Loucy (cell line): ENCODE measurements around the gene ARHGAP28.

Experiments
- H2AFZ ChIP-seq: fragments of 200-600 bp; sonication (generic); 2 replicates; pipeline ENCODE4 v1.6.0; 2016; ENCODE audit warnings: antibody characterized with exemption, mild to moderate bottlenecking, low read length, moderate library complexity
- H3F3A ChIP-seq: fragments of 200-600 bp; 2 replicates; pipeline ENCODE4 v1.6.0; 2016; ENCODE audit warnings: antibody characterized with exemption, low read depth, mild to moderate bottlenecking
- H3K27me3 ChIP-seq: fragments of 200-600 bp; sonication (generic); 2 replicates; pipeline ENCODE4 v1.6.1; 2014; ENCODE audit warnings: low read length, mild to moderate bottlenecking; ENCODE audit not compliant: insufficient read depth, poor library complexity, severe bottlenecking
- H3K36me3 ChIP-seq: fragments of 200-600 bp; sonication (generic); 2 replicates; pipeline ENCODE4 v1.6.1; 2016; ENCODE audit warnings: low read length; ENCODE audit not compliant: insufficient read depth
- H3K4me1 ChIP-seq: fragments of 200-600 bp; sonication (generic); 2 replicates; pipeline ENCODE4 v1.5.1; 2014; ENCODE audit warnings: low read length, mild to moderate bottlenecking; ENCODE audit not compliant: insufficient read depth, poor library complexity, severe bottlenecking
- H3K4me2 ChIP-seq: fragments of 200-600 bp; sonication (generic); 2 replicates; pipeline ENCODE4 v1.6.0; 2014; ENCODE audit warnings: antibody characterized with exemption, low read length, low read depth, mild to moderate bottlenecking; ENCODE audit not compliant: poor library complexity, severe bottlenecking
- H3K4me3 ChIP-seq: fragments of 200-600 bp; sonication (generic); 2 replicates; pipeline ENCODE4 v1.5.1; 2014; ENCODE audit warnings: low read length, mild to moderate bottlenecking, mixed read lengths; ENCODE audit not compliant: poor library complexity, severe bottlenecking
- H3K79me2 ChIP-seq: fragments of 200-600 bp; sonication (generic); 2 replicates; pipeline ENCODE4 v1.6.1; 2014; ENCODE audit warnings: low read length; ENCODE audit not compliant: insufficient read depth
- H3K9ac ChIP-seq: fragments of 200-600 bp; sonication (generic); 2 replicates; pipeline ENCODE4 v1.6.0; 2014; ENCODE audit warnings: mild to moderate bottlenecking, low read depth, low read length, moderate library complexity; ENCODE audit not compliant: poor library complexity, severe bottlenecking
- H3K9me2 ChIP-seq: fragments of 200-600 bp; sonication (generic); replicated peaks from 2 replicates; pipeline ENCODE4 v1.6.1; 2016; ENCODE audit warnings: low read depth, low read length, mixed read lengths
- H3K9me3 ChIP-seq: fragments of 200-600 bp; sonication (generic); 2 replicates; pipeline ENCODE4 v1.6.1; 2014; ENCODE audit warnings: mild to moderate bottlenecking, antibody characterized with exemption, low read length, low read depth; ENCODE audit not compliant: insufficient read depth
- H4K20me1 ChIP-seq: fragments of 200-600 bp; sonication (generic); 2 replicates; pipeline ENCODE4 v1.6.0; 2014; ENCODE audit warnings: antibody characterized with exemption, low read length, mild to moderate bottlenecking; ENCODE audit not compliant: insufficient read depth, poor library complexity, severe bottlenecking
- CTCF ChIP-seq: fragments of 200-600 bp; sonication (generic); conservative IDR thresholded peaks from 2 replicates; pipeline ENCODE4 v1.5.1; 2014; ENCODE audit warnings: mild to moderate bottlenecking, antibody characterized with exemption, low read length
- EZH2phosphoT487 ChIP-seq: fragments of 200-600 bp; IDR thresholded peaks from 2 replicates; pipeline ENCODE4 v1.6.1; 2018; ENCODE audit warnings: antibody characterized with exemption, mild to moderate bottlenecking, moderate library complexity, borderline replicate concordance

ARHGAP28 gene

DNA sequence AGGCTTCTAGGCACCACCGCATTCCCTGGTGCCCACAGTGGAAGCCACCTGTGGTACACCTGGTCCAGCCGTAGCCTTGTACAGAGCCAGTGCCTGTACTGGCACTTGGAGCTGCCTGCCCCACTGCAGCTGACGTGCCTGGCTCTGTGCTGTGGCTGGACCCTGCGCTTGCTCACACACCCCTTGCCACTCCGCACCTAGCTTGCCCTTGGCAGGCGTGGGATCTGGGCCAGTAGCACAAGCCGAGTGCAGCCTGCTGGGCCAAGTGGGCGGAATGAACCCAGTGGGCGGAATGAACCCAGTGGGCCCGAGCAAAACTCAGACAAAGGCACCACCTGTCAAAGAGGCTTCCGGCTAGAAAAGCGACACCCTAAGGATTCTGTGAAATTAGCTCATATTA is 126.3 kb downstream of the ARHGAP28 start:
- H3F3A ChIP-seq: no peaks in the 10 kb centered on the region
- TF ChIP-seq CTCF (no peak), EZH2phosphoT487 (no peak)
- H3K27me3 ChIP-seq: no peaks in the 10 kb centered on the region
- no peaks in the 10 kb centered on the region for H3K9me2 ChIP-seq
- peaks cover 12% of the 10 kb centered on the region for H3K9me3 ChIP-seq
- H3K36me3 ChIP-seq: no peaks in the 10 kb centered on the region
- H3K9ac ChIP-seq: no peak overlapping the region
- H3K79me2 ChIP-seq: no peaks in the 10 kb centered on the region
- no peak overlapping the region for H2AFZ ChIP-seq
- H3K4me3 ChIP-seq: no peak overlapping the region
- H4K20me1 ChIP-seq: no peaks in the 10 kb centered on the region
- H3K4me1 ChIP-seq: no peaks in the 10 kb centered on the region
- H3K4me2 ChIP-seq: no peak overlapping the region

- H2AFZ ChIP-seq: no peak overlapping the region
- TF ChIP-seq CTCF (no peak), EZH2phosphoT487 (no peak)
- no peaks in the 10 kb centered on the region for H3F3A ChIP-seq
- no peak overlapping the region for H3K4me3 ChIP-seq
- no peaks in the 10 kb centered on the region for H3K27me3 ChIP-seq
- no peak overlapping the region for H3K9ac ChIP-seq
- no peaks in the 10 kb centered on the region for H3K36me3 ChIP-seq
- no peaks in the 10 kb centered on the region for H3K4me1 ChIP-seq
- H3K4me2 ChIP-seq: no peak overlapping the region
- no peaks in the 10 kb centered on the region for H3K9me2 ChIP-seq
- no peaks in the 10 kb centered on the region for H4K20me1 ChIP-seq
- H3K9me3 ChIP-seq: peaks cover 4% of the 10 kb centered on the region
- no peaks in the 10 kb centered on the region for H3K79me2 ChIP-seq
These were observed 127.8 kb downstream of the ARHGAP28 start for GRCh38 chr18:6857300-6857699.

DNA sequence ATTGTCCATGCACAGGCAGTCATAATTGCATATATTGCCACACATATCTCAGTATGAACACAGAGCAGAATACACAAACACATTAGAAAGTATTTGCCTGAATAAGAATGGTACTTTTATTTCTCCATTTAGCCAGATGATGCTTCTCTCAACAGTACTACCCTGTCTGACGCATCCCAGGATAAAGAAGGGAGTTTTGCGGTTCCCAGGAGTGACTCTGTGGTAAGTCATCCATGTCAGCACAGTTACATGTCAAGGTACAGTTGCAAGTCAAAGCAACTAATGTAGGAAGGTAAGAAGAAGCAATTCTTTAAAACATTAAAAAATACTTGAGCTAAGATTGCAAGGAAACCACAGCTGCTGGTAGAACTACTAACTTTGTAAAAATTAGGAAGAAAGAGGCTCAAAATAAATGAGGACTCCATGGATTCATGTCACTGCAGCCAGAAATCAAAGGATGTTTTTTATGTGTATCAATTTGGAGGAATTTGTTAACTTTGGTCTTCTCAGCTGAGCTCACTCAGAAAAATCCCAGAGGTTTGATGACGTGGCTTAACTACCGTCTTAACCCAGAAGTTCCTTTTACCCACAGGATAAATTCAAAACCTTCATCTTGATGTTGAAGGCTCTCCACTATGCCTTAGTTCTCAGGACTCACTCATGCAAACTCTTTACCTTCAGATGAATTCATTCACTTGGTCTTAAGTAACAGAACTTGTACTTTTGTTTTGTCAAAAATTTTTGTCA is 130.3 kb downstream of the ARHGAP28 start:
- no peaks in the 10 kb centered on the region for H3K9me3 ChIP-seq
- TF ChIP-seq EZH2phosphoT487 (no peak), CTCF (no peak)
- no peaks in the 10 kb centered on the region for H3K27me3 ChIP-seq
- no peak overlapping the region for H3K4me2 ChIP-seq
- no peak overlapping the region for H2AFZ ChIP-seq
- no peak overlapping the region for H3K4me3 ChIP-seq
- no peaks in the 10 kb centered on the region for H3K4me1 ChIP-seq
- no peaks in the 10 kb centered on the region for H3K36me3 ChIP-seq
- H3K9me2 ChIP-seq: no peaks in the 10 kb centered on the region
- no peak overlapping the region for H3K9ac ChIP-seq
- H3F3A ChIP-seq: no peaks in the 10 kb centered on the region
- no peaks in the 10 kb centered on the region for H3K79me2 ChIP-seq
- no peaks in the 10 kb centered on the region for H4K20me1 ChIP-seq
